ENCODE results near the gene RPS6KA4. TPM values are rescaled to one million over a fixed set of nuclear protein-coding genes. Genes with fewer than 3 reads are reported as not detected.

The RPS6KA4 gene
- total RNA-seq, 1 donor from 2014 or later = 39.3 TPM

DNA sequence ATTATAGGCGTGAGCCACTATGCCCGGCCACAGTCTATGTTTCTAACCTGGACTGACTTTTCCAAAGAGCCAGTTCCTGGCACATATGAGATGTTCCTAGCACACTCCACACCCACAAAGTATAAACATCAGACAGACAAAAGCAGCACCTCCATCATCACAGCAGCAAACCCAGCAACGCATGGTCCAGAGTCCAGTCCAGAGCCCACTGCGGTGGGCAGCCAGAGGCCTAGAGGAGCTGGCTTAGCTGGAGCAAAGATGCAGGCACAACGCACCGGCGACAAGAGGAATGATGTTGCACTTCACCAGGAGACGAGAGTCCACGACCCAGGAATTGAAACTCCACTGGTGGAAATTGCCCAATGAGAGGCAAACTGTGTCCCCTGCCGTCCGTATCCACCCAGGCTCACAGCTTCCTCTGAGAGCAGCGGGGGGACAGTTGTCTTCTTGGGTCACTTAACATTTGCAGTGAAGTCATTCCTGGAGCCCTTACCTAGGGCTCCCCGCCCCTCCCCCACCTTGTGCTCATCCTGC is 36.6 kb downstream of the RPS6KA4 start:
- Histone ChIP-seq H3K4me3 (no peak overlapping the region), H3K27ac (no peak overlapping the region), H3K9me3 (no peaks in the 10 kb centered on the region), H3K36me3 (no peaks in the 10 kb centered on the region), H3K27me3 (no peaks in the 10 kb centered on the region), H3K4me1 (no peaks in the 10 kb centered on the region)
- TF ChIP-seq POLR2AphosphoS5 (IDR thresholded peaks at IDR 0.05; ENCODE audit: insufficient read depth in 1 of 2, low read depth in 1 of 2) (no peak), POLR2A (IDR thresholded peaks at IDR 0.05) (no peak)
- TF ChIP-seq, protein P1, sequence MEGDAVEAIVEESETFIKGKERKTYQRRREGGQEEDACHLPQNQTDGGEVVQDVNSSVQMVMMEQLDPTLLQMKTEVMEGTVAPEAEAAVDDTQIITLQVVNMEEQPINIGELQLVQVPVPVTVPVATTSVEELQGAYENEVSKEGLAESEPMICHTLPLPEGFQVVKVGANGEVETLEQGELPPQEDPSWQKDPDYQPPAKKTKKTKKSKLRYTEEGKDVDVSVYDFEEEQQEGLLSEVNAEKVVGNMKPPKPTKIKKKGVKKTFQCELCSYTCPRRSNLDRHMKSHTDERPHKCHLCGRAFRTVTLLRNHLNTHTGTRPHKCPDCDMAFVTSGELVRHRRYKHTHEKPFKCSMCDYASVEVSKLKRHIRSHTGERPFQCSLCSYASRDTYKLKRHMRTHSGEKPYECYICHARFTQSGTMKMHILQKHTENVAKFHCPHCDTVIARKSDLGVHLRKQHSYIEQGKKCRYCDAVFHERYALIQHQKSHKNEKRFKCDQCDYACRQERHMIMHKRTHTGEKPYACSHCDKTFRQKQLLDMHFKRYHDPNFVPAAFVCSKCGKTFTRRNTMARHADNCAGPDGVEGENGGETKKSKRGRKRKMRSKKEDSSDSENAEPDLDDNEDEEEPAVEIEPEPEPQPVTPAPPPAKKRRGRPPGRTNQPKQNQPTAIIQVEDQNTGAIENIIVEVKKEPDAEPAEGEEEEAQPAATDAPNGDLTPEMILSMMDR (IDR thresholded peaks at IDR 0.05) = no peak
- DNase-seq (ENCODE audit: extremely low spot score in 2 of 2) = no peak
- intact Hi-C loops (cut with DNase I) = no loop called here

DNA sequence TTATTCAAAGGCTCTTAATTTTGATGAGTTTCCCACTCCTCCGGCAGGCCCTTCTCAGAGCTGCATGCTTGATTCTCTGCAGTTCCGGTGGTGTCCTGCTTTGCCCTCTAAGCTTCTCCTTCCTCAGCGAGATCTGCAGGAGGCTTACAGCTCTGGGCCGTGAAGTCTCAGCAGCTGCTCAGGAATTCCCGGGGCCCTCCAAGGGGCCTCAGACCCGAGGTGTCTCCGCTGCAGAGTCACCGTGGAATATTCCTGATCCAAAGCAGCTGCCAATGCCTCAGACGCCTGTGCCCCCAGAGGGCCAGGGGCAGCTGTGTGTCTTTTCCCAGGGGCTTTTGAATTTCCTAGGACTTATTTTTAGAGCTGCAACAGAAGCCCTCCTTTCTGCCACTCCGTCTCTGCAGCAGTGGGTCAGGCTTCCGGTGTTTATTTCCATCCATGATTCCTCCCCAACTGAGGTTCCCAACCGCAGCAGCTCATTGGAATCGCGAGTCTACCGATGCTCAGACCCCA is 37.2 kb downstream of the RPS6KA4 start:
- H3K9me3 ChIP-seq = no peaks in the 10 kb centered on the region
- H3K4me1 ChIP-seq = no peaks in the 10 kb centered on the region
- no peak for DNase-seq (ENCODE audit: extremely low spot score in 2 of 2)
- no peaks in the 10 kb centered on the region for H3K36me3 ChIP-seq
- TF ChIP-seq POLR2AphosphoS5 (IDR thresholded peaks at IDR 0.05; ENCODE audit: insufficient read depth in 1 of 2, low read depth in 1 of 2) (no peak), POLR2A (IDR thresholded peaks at IDR 0.05) (no peak)
- TF ChIP-seq, protein P1 (IDR thresholded peaks at IDR 0.05) = no peak
- intact Hi-C loops (cut with DNase I) = no loop called here
- no peaks in the 10 kb centered on the region for H3K27me3 ChIP-seq
- no peak overlapping the region for H3K4me3 ChIP-seq
- no peak overlapping the region for H3K27ac ChIP-seq

DNA sequence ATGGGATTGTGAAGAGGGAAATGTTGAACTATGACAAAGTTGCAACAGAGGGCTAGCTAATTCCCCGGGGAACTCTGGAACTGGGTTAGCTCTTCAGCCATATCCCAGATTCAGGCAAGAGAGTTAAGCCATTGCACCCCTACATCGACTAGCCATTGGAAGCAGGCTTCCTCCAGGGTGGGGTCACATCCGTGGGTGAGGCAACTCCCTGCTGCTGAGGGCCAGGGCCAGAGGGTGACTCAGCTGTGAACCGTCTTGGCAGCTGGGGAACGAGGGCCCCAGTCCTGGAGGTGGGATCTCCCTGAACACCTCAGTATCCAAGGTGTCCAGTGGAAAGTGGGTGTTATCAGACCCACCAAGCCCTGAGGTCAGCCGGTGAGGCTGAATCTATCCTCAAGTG is 41.1 kb downstream of the RPS6KA4 start:
- no peak for DNase-seq (ENCODE audit: extremely low spot score in 2 of 2)
- TF ChIP-seq POLR2AphosphoS5 (IDR thresholded peaks at IDR 0.05; ENCODE audit: insufficient read depth in 1 of 2, low read depth in 1 of 2) (no peak), POLR2A (IDR thresholded peaks at IDR 0.05) (no peak)
- TF ChIP-seq, protein P1 (IDR thresholded peaks at IDR 0.05) = no peak
- Histone ChIP-seq H3K27me3 (no peaks in the 10 kb centered on the region), H3K27ac (no peak overlapping the region), H3K36me3 (no peaks in the 10 kb centered on the region), H3K4me1 (no peaks in the 10 kb centered on the region), H3K4me3 (no peak overlapping the region), H3K9me3 (no peaks in the 10 kb centered on the region)
- intact Hi-C loops (cut with DNase I) = no loop called here

DNA sequence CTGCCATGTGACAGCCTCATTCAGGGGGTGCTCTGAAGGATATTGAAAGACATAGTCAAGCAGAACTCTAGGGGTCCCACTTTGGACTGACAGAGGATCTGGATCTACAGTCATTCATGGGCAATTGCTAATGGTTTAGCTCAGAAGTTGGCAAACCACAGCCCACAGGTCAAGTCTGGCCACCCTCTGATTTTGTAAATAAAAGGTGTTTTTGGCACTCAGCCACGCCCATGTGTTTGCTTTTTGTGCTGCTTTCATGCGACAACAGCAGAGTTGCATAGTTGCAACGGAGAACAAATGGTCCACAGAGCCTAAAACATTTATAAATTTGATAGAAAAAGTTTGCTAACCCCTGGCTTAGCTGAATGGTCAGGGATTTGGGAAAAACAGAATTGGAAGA is 41.7 kb downstream of the RPS6KA4 start:
- intact Hi-C loops (cut with DNase I) = no loop called here
- Histone ChIP-seq H3K4me1 (no peaks in the 10 kb centered on the region), H3K9me3 (no peaks in the 10 kb centered on the region), H3K36me3 (no peaks in the 10 kb centered on the region), H3K27me3 (no peaks in the 10 kb centered on the region), H3K27ac (no peak overlapping the region), H3K4me3 (no peak overlapping the region)
- DNase-seq (ENCODE audit: extremely low spot score in 2 of 2) = no peak
- TF ChIP-seq POLR2AphosphoS5 (IDR thresholded peaks at IDR 0.05; ENCODE audit: insufficient read depth in 1 of 2, low read depth in 1 of 2) = no peak
- TF ChIP-seq, protein P1 (IDR thresholded peaks at IDR 0.05) = no peak
- TF ChIP-seq POLR2A (IDR thresholded peaks at IDR 0.05) = no peak

DNA sequence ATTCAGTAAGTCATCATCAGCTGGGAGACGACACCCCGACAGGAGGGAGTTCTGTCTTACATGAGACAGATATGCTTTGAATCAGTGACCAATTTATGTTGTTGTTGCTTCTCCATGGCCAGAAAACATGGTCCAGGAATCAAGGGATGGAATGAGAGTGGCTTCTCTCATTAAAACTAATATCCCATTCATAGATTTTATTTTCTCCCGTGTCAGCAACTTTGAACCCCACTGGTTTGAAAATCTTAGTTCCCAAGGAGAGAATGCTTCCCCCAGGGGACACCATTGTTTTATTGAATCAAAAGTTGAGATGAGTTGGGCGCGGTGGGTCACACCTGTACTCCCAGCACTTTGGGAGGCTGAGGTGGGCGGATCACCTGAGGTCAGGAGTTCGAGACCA is 42.8 kb downstream of the RPS6KA4 start:
- DNase-seq (ENCODE audit: extremely low spot score in 2 of 2) = no peak

More for the DNA sequence above, 42.8 kb downstream of the RPS6KA4 start:
- no peaks in the 10 kb centered on the region for H3K27me3 ChIP-seq
- H3K4me3 ChIP-seq = no peak overlapping the region
- no peak overlapping the region for H3K27ac ChIP-seq
- peaks cover 7% of the 10 kb centered on the region for H3K4me1 ChIP-seq
- TF ChIP-seq, protein P1 (IDR thresholded peaks at IDR 0.05) = no peak
- TF ChIP-seq POLR2AphosphoS5 (IDR thresholded peaks at IDR 0.05; ENCODE audit: insufficient read depth in 1 of 2, low read depth in 1 of 2) (no peak), POLR2A (IDR thresholded peaks at IDR 0.05) (no peak)
- no peaks in the 10 kb centered on the region for H3K9me3 ChIP-seq
- intact Hi-C loops (cut with DNase I) = no loop called here
- H3K36me3 ChIP-seq = no peaks in the 10 kb centered on the region

All from vagina (tissue), 2 donors.